Measurements from ENCODE around the gene SLC30A10.
"Not testable (repeated sequence)": the region's sequence is repeated elsewhere in the genome, so short reads cannot be mapped to it uniquely, and the experiment has no call there.

The SLC30A10 gene

DNA sequence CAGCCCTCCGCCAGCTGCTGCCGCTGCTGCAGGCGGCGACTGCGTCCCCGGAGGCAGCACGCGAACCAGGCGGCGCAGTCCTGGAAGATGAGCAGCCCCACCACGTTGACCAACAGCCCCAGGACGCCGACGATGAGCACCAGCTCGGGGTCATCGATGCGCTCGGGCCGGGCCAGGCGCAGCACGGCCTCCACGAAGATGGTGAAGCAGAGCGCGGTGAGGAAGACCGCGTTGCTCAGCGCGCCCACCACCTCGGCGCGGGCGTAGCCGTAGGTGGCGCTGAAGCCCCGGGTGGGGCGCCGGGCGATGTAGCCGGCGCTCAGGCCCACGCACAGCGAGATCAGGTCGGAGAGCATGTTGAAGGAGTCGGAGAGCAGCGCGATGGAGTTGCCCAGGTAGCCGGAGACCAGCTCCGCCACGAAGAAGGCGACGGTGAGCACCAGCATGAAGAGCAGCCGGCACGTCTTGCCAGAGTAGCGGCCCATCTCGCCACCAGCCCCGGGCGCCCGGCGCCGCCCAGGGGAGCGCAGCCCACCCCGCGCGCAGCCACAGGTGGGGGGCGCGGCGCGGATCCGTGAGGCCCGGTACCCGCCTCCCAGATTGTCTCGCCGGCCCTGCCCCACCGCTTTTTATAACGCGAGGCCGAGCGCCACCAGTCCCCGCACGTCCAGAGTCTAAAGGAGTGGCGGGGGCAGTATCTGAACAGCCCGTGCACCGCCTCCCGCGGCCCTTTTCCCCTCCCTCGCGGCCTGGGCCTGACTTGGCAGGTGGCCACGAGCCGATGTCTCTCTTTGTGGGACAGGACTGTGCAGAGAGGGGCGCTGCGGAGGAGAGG lies at the start of gene SLC30A10:
SLC30A10 (minus strand) TSS at position 602 of the 835 bp plus-strand sequence; CDS start at position 485, 117 bp downstream.
- DNase-seq, result no peak

DNA sequence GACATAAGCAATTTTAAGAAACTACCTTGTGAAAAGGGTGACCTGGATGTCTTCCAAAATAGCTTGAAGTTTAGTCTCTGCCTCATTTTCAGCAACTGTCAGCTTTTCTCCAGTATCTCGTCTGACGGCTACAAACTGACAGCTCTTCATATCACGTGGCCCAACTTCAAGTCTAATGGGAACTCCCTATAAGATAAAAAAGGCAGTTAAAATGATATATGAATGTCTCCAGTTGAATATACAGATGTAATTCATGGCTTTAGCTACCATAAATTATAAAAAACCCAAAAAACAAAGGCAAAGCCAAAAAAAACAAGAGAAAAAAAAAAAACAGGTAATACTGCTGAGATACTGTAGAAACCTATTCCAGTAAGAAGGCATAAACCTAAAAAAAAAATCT lies 44.9 kb upstream of the SLC30A10 start:
- no peak for DNase-seq

DNA sequence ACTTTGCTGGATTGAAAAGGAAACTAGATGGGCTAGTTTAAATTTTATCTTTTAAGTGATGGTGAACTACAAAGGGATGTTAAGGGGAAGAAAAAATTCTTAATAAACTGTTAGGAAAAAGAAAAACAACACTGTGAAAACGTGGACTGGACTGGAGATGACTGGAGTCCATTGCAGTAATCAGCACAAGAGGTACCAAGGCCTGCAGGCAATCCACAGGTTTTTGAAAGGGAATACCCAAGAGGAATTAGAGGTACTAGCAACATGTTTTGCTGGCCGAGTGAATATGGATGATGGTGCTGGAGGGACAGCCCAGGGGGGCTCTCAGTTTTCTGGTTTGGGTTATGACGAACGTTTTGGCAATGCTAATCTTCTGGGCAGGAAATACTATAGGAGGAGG lies 39.0 kb upstream of the SLC30A10 start:
- no peak for DNase-seq

DNA sequence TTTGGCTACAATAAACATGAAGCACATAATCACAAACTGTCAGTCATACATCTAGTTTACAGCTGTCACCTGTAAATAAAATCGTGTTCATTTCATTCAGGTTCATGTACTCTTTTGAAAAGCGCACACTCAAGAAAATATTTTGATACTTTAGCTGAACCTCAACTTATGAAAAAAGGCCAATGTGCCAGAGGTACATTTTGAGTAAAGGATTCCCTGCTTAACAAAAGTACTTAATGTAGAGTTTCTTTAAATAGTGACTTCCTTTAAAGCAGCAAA lies 37.7 kb upstream of the SLC30A10 start:
- no peak for DNase-seq

DNA sequence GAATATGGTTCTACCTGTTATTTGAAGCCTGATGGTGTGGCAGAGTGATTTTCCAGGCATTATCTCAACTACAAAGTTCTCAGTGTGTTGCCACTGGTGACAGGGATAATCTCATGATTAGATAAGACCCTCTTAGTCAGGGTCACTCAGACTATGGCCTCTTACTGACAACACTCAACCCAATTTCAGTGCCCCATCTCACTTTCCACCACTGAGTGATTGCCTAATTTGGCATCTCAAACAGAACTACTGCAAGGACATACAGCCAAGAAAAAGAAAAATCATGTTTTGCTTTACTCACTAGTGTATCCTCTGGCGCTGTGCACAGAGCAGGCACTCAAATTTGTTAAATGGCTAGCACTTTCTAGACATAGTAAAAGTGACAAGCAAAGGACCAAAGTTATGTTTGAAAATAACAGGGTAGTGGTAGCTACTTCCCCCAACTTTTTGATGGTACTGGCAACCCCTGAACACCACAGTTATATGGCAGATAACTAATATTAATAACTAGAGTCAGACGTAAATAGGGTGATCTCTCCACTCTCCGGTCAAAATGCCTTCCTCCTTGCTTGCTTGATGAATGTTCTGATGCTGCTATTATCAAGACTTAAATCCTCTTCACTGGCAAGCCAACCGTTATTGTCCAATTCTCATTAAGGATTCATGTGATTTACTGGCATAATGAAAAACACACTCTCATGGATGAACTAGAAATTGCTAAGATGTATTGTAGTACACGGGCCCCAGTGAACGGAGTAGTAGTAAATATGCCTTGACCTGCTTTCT lies 37.1 kb upstream of the SLC30A10 start:
- DNase-seq, result no peak

DNA sequence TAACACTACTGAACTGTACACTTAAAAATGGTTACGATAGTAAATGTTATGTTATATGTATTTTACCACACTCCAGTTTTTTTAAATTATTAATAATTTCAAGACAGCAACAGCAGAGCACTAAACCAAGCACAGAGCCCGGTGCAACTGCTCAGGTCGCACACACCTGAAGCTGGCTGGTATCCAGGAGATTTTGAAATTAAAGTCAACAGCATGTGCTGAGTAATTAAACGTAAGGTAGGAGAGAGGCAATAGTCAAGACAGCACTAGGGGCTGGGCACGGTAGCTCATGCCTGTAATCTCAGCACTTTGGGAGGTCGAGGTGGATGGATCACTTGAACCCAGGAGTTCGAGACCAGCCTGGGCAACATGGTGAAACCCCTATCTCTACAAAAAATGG lies 35.1 kb upstream of the SLC30A10 start:
- DNase-seq, result no peak

DNA sequence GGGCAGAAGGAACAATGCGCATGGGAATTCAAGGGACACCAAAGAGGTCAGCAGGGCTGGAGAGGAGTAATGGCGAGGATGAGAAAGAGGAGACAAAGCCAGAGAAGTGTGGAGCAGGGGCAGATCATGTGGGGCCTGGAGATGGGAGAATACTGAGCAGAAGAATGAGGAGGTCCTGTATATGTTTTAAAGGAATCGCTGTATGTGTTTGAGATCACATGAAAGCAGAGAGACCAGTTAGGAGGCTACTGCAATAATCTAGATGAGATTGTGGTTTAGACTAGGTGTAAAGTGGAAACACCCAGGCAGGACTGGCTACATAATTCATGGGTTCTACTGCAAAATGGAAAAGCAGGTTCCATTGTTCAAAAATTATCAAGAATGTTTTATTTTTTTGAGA lies 33.3 kb upstream of the SLC30A10 start:
- no peak for DNase-seq

DNA sequence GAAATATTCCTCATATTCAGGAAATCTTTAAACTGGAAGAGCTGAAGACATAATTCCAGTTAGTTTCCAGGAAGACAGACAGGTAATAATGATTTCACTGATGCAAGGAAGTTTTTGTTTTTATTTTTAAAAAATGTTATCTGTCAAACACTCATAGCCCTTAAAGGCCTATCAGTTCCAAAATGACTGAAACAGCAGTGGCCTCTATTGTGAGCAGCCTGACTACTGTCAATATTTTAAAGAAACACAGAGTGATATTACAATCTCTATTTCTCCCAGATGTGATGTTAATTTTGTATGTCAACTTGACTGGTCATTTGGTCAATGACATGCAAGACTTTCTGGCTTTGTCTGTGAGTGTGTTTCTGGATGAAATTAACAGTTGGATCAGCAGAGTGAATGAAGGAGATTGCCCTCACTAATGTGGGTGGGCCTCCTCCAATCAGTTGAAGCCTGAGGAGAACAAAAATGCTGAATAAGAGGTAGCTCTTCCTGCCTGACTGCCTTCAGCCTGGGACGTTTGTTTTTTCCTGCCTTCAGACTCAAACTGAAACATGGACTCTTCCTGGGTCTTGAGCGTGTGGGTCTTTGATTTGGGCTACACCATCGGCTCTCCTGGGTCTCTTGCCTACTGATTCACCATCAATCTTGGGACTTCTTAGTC lies 31.3 kb upstream of the SLC30A10 start:
- no peak for DNase-seq

DNA sequence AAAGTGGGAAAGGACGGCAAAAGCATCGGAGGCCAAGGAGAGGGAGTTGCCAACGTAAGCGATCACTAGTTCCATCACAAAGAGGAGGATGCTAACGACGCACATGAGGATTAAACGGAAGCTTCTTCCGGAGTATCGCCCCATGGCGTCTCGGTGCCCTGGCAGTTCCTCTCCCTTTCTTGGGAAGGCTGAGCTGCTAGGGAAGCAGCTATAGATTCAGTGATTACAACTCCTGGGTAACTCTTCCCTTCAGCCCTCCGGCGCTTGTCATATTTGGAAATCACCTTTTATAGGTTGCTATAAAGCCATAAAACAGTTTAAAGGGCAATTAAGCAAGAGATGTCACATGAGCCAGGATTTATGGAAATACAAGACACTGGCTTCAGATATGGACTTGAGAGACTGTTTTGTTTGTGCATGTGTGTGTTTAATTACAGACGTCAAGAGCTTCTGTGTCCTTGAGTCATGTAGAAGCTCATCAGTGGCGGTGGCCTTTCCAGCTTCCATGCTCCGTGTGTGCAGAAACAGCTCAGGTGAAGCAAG lies 30.6 kb upstream of the SLC30A10 start:
- DNase-seq, result no peak

DNA sequence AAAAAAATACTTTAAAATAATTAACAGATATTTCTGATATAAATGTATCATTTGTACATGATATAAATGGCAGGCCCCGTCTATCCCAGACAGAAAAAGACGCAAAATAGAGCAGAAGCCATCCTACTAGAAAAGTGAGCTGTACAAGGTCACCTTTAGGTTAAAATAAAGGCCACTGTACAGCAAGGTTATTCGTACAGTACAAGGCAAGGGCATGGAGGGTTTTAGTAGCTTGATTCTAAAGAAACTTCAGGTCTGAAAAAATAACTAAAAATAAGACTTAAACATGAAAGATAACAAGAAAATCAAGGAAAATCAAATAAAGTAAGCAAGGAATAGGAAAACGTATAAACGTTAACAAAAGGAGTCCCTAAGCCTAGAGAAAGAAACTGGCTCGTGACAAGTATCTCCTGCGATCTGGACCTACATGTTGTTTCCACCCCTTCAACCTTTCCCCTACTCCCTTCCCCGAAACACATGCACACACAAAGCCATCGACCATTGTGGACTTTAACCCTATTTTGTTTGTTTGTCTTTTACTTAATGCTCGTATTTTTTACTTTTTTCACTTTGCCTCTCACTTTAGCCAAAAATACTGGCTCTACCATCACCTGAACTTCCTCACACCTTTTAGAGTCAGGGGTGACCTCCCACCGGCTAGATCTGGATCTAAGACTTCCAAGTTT lies 26.5 kb upstream of the SLC30A10 start:
- no peak for DNase-seq

DNA sequence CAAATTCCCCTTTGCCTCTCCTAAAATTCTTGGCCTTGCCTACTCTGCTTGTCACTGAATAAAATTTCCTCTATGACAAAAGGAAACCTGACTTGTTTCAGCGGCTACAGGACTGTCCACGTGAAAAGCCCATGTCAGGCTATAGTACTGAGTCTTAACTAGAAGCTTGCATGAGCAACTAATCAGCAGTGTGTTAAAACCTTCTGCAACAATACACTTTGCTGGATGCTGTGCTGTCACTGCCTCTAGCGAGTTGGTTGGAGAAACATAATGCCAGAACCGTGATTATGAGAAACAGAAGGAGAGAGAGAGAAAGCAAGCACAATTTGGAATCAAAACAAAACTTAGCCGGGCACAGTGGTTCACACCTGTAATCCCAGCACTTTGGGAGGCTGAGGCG lies 25.7 kb upstream of the SLC30A10 start:
- DNase-seq, result no peak

DNA sequence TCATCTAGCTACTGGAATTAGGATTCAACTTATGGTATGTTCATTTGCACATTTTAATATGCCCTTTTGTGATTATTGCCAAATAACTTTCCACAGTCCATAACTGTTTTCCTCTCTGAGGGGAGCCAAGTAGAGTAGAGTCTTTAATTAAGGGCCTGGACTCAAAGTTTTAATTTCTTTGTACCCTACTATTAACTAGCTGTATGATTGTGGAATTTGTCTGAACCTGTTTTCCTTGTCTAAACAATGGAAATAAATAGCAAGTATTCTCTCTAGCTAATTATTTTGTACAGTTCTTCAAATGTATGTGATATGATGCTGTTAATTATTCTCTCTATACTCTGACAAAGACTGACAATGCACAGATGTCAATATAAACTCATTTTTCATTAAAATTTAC lies 24.0 kb upstream of the SLC30A10 start:
- no peak for DNase-seq

DNA sequence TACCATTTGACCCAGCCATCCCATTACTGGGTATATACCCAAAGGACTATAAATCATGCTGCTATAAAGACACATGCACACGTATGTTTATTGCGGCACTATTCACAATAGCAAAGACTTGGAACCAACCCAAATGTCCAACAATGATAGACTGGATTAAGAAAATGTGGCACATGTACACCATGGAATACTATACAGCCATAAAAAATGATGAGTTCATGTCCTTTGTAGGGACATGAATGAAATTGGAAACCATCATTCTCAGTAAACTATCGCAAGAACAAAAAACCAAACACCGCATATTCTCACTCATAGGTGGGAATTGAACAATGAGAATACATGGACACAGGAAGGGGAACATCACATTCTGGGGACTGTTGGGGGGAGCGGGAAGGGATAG lies 20.9 kb upstream of the SLC30A10 start:
- not testable (repeated sequence) for DNase-seq

DNA sequence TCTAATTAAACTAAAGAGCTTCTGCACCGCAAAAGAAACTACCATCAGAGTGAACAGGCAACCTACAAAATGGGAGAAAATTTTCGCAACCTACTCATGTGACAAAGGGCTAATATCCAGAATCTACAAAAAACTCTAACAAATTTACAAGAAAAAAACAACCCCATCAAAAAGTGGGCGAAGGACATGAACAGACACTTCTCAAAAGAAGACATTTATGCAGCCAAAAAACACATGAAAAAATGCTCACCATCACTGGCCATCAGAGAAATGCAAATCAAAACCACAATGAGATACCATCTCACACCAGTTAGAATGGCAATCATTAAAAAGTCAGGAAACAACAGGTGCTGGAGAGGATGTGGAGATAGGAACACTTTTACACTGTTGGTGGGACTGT lies 20.4 kb upstream of the SLC30A10 start:
- not testable (repeated sequence) for DNase-seq

DNA sequence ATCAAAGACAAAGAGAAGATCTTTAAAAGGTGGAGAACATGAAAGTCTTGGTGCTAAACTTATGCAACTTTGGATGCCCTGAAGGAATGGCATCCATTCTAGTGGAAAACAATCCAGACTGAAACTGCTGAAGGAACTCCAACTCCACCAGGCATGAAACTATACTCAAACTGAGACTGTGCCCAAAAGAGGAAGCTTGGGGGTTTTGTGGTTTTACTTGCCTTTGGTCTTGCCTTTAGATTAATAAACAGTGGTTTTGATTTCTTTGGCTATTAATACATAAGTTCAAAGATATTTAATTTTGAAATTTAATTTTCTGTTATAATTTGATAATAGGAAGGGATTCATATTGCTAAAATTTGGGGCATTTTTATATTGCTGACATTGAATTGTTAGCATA lies 17.4 kb upstream of the SLC30A10 start:
- DNase-seq, result no peak

DNA sequence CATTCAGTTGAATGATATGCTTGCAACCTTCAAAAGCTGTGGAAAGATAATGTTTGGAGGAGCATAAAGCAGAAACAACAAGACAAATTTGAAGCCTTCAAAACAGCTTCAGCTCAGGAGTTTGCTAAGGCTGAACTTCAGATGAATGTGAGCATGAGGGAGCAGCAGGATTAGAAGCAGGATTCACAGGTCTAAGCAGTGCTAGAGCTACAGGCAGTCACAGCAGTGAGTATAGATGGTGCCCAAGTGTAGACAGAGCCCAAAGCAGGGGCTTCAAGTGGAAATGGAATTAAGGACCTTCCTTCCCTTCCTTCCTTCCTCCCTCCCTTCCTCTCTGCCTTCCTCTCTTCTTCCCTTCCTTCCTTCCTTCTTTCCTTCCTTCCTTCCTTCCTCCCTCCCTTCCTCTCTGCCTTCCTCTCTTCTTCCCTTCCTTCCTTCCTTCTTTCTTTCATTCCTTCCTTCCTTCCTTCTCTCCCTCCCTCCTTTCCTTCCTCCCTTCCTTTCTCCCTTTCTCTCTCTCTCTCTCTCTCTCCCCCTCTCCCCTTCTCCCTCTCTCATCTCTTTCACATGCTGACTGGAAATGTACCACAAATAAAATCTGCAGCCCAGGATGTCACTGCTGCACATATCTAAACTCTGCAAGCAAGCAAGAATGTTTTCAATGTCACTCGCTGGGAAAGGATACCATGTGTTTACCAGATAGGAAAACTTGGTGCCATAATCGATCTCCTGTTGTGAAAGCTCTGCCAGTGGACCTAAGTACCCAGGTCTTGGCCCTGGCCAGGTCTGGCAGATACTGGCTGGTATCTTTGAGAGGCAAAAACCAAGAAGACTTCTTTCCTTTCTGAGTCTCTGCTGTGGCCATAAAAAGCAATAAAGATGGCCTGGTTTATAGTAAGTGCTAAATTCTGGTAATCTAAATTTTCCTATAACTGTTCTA lies 13.1 kb upstream of the SLC30A10 start:
- no peak for DNase-seq

DNA sequence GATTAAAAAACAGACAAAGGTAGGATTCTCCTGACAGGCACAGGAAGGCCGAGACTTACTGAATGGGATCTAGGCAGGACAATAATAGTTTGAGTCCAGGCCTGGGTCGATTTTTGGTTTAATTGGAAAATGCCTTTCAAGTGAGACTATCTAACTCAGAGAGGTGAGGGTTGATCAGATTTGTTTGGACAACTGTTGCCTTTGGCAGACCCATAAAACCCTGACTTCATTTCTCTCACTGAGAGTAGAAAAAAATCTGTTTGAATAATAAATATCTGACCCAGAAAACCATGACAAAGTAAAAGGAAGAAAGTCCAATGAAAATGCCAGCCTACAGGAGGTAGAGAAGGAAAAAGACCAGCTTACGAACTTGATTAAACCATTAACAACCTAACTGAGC lies 12.3 kb upstream of the SLC30A10 start:
- no peak for DNase-seq

DNA sequence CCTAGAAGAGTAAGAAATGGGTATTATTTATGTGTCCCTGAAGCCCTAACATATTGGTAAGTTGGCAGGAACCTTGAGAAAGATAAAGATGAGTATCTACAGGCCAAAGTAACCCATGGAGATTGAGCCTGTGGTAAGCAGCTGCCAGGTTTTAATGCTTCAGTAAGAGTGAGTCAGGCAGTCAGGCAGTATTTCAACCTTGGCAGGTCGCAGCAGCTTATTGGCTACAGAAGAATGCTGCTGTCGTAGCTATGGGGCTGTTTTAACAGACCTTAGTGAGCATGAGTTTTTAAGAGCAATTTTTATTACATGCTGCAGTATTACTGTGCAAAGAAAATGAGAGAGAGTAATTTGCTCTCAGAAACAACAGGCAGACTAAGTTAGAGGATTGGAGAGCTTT lies 10.3 kb upstream of the SLC30A10 start:
- no peak for DNase-seq

DNA sequence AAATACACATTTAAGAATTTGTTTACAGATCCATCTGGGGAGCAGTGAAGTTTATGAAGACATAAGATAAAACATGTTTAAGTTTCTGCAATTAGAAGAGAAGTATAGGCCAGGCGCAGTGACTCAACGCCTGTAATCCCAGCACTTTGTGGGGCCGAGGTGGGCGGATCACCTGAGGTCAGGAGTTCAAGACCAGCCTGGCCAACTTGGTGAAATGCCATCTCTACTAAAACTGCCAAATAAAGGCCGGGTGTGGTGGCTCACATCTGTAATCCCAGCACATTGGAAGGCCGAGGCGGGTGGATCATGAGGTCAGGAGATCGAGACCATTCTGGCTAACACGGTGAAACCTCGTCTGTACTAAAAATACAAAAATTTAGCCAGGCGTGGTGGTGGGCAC lies 5.4 kb upstream of the SLC30A10 start:
- DNase-seq, result not testable (repeated sequence)

DNA sequence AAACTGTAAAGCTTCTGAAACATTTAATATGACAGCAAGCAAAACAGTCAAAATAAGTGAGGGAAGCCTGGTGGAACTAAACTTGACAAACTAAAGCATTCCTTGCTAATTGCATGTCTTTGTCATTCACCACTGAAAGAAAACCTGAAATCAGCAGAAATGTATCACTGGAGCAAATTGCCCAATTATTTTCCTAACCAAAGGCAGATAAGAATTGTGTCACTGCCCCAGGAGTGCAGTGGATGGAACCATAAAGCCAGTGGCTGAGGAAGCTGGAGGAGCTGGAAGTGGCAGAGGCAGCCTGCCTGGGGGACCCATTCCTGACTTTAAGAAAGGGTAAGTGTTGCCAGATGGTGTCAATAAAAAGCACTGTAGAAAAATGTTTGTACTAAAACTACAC lies 2.7 kb upstream of the SLC30A10 start:
- no peak for DNase-seq

DNA sequence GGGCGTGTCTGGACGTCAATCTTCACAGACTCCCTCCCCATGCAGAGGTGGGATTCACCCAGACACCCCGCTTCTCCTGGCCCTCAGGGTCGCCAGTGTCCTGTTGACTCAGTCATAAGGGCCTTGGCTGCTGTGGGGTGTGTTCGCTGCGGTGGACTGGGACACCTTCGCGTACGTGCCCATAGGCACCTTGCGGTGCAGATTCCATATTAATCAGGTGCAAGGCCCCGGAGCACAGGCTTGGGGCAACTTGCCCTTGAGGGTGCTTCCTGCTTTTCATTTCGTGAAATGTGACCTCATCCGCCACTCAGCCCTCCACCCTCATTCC lies 398 bp upstream of the SLC30A10 start:
- no peak for DNase-seq

DNA sequence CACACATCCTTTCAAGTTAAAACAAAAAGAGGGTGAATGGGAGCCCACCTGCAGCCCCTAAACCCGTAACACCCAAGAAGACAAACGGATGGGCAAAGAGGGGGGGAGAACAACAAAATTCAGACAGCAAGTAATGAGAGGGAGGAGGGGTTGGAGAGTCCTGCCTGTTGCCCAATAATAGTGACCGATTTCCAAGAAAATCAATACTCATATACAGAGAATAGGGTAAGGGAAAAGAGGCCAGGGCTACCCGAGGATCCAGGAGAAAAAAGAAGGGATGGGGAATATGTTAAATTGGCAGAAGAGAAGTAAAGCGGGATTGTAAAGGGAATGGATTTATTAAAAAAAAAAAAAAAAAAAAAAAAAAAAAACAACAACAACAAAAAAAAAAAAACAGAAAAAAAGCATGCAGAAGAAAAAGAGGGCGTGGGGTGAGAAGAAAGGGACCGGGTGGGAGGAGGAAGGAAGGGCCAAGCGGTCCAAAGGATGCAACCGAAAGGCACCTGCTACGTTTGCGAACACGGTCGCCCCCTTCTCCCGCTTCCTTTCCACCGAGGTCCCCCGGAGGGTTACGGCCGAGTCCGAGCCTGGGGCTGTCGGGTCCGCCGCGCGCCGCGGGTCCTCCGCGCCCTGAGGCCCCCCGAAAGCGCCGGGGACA lies 930 bp downstream of the SLC30A10 start:
- DNase-seq, result no peak

All from HCEC 1CT (cell line).